ENCODE data around the gene PSMD5. TPM values are rescaled to one million over a fixed set of nuclear protein-coding genes. Genes with fewer than 3 reads are reported as not detected.

The PSMD5 gene
- polyA plus RNA-seq, 1 donor from 2014 or later, result 11.7 TPM

- H3K9me2 ChIP-seq (ENCODE audit: insufficient read depth, low read length), result no peaks in the 10 kb centered on the region
- no peaks in the 10 kb centered on the region for H3K79me2 ChIP-seq (replicated peaks; ENCODE audit: insufficient read depth, low read length)
- H3K27me3 ChIP-seq (ENCODE audit: insufficient read depth, low read depth, low read length), result no peaks in the 10 kb centered on the region
- no peaks in the 10 kb centered on the region for H3K9me3 ChIP-seq (ENCODE audit: low read length)
- peaks cover 6% of the 10 kb centered on the region for H3K36me3 ChIP-seq (ENCODE audit: insufficient read depth, low read length)
- no peaks in the 10 kb centered on the region for H3F3A ChIP-seq (ENCODE audit: insufficient read depth, low read length, poor library complexity, severe bottlenecking)
- H4K20me1 ChIP-seq (ENCODE audit: insufficient read depth), result no peaks in the 10 kb centered on the region
- H3K9ac ChIP-seq (ENCODE audit: low read length), result no peak overlapping the region
- no peak overlapping the region for H3K4me2 ChIP-seq (ENCODE audit: low read length)
- H3K27ac ChIP-seq (ENCODE audit: low read length), result no peak overlapping the region
- TF ChIP-seq POLR2AphosphoS5 (IDR thresholded peaks at IDR 0.05) (no peak), EP300 (conservative IDR thresholded peaks at IDR 0.05; ENCODE audit: poor library complexity, severe bottlenecking) (no peak), EZH2 (IDR thresholded peaks at IDR 0.05; ENCODE audit: borderline replicate concordance, insufficient read depth, low read length, poor library complexity, severe bottlenecking) (no peak), RAD21 (conservative IDR thresholded peaks at IDR 0.05) (no peak), MXI1 (conservative IDR thresholded peaks at IDR 0.05; ENCODE audit: poor library complexity, severe bottlenecking) (no peak), CTCF (IDR thresholded peaks at IDR 0.05; ENCODE audit: poor library complexity, severe bottlenecking) (no peak)
- no peak overlapping the region for H2AFZ ChIP-seq (ENCODE audit: low read depth, low read length)
- H3K4me3 ChIP-seq (ENCODE audit: low read length), result no peak overlapping the region
Observed at GRCh38 chr9:120775859-120776258, 66.9 kb downstream of the PSMD5 start.

GRCh38 chr9:120774719-120775118 lies 68.0 kb downstream of the PSMD5 start:
- Histone ChIP-seq H3K9me3 (ENCODE audit: low read length) (no peaks in the 10 kb centered on the region), H3K9me2 (ENCODE audit: insufficient read depth, low read length) (no peaks in the 10 kb centered on the region), H3K36me3 (ENCODE audit: insufficient read depth, low read length) (peaks cover 6% of the 10 kb centered on the region), H2AFZ (ENCODE audit: low read depth, low read length) (no peak overlapping the region), H3K27me3 (ENCODE audit: insufficient read depth, low read depth, low read length) (no peaks in the 10 kb centered on the region), H3F3A (ENCODE audit: insufficient read depth, low read length, poor library complexity, severe bottlenecking) (no peaks in the 10 kb centered on the region), H3K4me2 (ENCODE audit: low read length) (no peak overlapping the region), H3K27ac (ENCODE audit: low read length) (no peak overlapping the region), H3K9ac (ENCODE audit: low read length) (no peak overlapping the region), H4K20me1 (ENCODE audit: insufficient read depth) (no peaks in the 10 kb centered on the region), H3K79me2 (replicated peaks; ENCODE audit: insufficient read depth, low read length) (no peaks in the 10 kb centered on the region), H3K4me3 (ENCODE audit: low read length) (no peak overlapping the region)
- TF ChIP-seq POLR2AphosphoS5 (IDR thresholded peaks at IDR 0.05) (no peak), CTCF (IDR thresholded peaks at IDR 0.05; ENCODE audit: poor library complexity, severe bottlenecking) (no peak), REST (IDR thresholded peaks at IDR 0.05; ENCODE audit: borderline replicate concordance) (no peak), MXI1 (conservative IDR thresholded peaks at IDR 0.05; ENCODE audit: poor library complexity, severe bottlenecking) (no peak), TAF1 (IDR thresholded peaks at IDR 0.05; ENCODE audit: low read depth) (no peak), SMC3 (conservative IDR thresholded peaks at IDR 0.05; ENCODE audit: poor library complexity) (no peak), RAD21 (conservative IDR thresholded peaks at IDR 0.05) (no peak), EZH2 (IDR thresholded peaks at IDR 0.05; ENCODE audit: borderline replicate concordance, insufficient read depth, low read length, poor library complexity, severe bottlenecking) (no peak), EP300 (conservative IDR thresholded peaks at IDR 0.05; ENCODE audit: poor library complexity, severe bottlenecking) (no peak)
